Stimulated activated CD4-positive, alpha-beta T cell treated with anti-CD3 and anti-CD28 coated beads, Interleukin-4, amount 100 ng/mL, for 48 hours (primary cell): Measurements from ENCODE around the gene CLEC19A.

Experiments
- DNase-seq, 2 donors: peaks; one replicate each; pipeline ENCODE4 v3.0.0-alpha.2; 2020; ENCODE audit warnings: low read depth in 2 of 2

CLEC19A gene

DNA sequence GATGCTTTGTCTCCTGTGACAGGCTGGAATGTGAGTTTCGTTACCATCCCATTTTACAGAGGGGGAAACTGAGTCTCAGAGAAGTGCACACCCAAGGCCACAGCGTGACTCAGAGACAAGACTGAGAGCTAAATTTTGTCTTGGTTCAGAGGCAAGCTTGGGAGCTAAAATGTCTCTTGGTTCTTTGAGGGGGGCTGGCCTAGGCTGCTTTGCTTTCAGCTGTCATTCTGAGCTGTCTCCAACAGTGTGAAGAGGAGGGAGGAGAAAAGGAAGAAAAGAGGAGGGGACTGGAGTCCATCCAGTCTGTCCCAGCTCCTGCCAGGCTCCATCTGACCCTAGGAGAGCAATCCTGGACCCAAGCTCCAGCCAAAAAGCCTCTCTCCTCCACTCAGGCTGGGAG, at the start of gene CLEC19A:
TSS of gene CLEC19A (plus strand) at position 301 of the 400 bp plus-strand sequence. CDS start 121 bp downstream, outside the sequence.
- DNase-seq, result no peak

DNA sequence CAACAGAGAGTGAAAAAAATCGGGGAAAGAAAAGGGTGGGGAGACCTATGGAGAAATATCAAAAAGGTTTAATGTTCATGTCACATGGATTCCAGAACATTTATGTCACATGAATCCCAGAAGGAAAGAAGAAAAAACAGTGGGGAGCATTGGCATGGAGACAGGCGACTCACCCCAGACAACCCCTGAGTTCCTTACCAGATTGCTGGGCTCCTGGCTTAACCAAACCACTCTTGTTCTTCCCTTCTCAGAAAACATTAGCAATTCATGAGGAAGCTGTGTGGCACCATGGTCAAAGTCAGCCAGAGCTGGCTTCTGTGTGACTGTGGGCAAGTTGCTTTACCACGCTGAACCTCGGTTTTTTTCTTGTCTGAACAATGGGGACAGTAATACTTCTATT, 49.6 kb upstream of the CLEC19A start:
- DNase-seq, result no peak

DNA sequence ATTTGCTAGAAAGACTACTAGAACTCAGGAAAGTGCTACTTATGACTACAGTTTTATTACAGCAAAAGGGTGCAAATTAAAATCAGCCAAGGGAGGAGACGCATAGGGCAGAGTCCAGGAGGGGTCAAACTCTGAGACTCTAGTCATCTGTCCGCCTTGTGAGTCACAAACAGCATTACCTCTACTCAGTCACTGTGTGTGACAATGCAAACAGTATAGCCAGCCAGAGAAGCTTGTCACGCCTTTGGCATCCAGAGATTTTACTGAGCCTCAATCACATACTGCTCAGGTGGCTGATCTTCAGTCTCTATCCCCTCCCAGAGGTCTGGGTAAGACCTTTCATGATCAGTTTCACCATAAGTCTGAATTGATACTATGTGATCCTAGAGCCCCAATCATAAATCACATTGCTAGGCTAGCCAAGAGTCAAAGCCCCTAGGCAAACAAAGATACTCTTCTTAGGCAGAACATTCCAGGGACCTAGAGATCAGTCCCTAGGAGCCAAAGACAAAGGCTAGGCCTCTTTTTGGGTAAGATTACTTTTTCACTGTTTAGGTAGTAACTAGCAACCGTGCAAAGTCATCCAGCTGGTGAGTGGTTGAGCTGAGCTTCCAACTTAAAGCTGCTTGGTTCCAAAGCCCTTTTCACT, 48.8 kb upstream of the CLEC19A start:
- DNase-seq, result no peak

DNA sequence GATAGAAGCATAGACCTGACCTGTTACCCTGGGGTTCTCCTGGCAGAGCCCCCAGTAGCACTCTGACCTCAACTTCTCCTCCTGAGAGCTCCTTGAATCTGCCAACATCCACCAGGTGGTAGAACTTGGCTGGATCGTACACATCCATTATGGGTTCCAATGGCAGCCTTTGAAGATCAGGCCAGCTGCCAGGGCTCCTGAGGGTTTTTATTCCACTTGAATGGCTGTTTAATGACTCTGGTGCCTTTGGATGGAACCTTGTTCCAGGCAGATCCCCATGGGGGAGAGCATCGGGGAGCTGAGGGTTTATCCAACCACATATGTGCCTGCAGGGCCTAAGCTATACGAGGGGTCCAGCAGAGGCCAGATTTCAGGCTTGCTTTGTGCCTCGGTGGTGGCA, 47.1 kb upstream of the CLEC19A start:
- DNase-seq, result no peak

DNA sequence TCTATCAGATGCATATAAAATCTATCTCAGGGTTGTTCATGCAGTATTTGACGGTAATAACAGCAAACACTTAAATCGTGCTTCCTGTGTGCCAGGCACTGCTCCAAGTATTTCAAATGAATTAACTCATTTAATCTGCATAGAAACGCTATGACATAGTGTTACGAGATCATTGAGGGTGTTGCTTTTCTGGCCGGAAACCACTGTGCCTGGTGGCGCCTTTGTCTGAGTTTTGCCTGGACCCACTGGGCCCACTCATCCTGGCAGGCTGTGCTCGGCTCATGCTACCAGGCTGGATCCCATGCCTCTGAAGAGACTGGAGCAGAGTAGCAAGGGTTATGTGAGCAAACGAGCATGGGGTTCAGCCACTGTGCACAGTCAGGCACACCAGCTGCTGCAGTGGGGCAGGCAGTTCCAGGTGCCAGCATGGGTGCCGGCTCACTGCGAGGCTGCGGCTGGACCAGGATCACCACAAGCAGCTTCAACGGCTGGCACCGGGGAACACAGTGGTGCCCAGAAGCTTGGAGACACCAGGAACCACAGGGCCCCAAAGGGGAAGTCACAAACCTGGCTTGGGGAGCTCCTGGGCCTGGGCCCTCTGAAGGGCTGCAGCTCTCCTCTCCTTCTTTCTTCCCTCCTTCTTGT, 45.9 kb upstream of the CLEC19A start:
- no peak for DNase-seq

DNA sequence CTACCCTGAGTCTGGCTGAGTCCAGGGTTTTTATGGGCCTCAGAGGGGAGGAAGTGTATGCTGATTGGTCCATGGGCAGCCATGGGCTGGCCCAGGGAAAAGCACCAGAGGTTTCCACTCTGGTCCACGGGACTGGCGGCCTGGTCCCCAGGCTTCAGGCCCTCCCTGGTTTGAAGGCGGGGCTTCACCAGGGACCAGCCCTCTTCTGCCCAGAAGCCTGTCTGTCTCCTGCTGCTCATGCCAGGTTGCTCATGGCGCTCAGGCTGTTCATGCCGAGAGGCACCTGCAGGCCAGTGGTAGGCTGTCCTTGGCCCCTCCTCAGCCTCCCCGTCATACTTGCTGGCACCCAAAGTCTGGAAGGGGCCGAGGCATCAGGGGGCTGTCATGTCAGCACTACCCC, 45.0 kb upstream of the CLEC19A start:
- no peak for DNase-seq

DNA sequence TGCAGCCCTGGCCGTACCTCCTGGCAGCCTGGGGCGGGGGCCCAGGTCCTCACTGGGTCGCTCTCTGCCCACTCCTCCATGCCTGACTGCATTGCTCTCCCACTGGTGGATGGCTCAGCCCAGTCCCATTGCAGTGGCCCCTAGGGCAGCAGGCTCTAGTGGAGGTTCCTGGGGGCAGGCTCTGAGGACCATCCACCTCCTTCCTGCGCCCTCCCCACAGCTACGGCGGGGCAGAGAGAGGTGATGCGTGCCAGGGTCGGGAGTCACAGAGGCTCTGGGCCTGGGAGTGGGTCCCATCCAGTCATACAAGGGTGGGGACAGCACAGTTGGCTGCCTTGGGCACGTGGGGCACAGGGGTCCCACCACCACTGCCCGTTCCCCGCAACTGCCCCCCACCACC, 44.0 kb upstream of the CLEC19A start:
- no peak for DNase-seq

DNA sequence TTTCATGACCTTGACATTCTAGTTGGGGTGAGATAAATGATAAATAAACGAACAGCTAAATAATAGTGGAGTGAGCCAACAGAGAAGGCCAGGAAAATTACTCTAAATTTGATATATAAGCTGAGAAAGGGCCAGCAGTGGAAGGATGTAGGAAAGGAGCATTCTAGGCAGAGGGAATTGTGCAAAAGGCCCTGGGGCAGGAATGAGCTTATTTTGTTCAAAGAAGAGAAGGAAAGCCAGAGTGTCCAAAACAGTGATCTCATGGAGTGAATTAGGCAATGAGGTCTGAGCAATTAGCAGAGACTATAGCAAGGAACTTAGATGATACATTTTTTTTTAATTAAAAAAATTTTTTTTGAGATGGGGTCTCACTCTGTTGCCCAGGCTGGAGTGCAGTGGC, 43.3 kb upstream of the CLEC19A start:
- no peak for DNase-seq

DNA sequence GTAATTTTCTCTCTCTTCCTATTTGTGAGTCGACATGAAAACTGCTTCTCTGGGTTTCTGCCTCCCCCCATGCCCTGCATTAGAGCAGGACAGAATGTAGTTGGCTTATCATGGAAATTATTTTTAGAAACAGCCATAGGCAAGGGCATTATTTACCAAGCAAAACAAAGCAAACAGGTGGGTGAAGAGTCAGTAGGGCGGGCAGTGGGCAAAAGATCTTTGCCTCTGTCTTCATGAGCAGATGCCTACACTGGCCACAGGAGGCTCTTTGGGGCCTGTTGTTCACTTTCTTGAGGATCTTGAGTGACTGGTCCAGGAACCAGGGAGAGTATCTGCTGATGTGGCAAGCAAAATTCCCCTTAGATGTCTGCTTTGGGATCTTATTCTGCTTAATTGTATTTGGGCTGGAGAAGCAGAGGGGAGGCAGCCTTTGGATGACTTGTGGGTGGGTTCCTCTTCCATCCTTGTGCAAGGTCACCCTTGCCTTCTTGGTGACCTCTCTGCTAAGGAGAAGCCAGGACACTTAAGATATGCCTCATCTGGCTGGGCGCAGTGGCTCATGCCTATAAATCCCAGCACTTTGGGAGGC, 42.5 kb upstream of the CLEC19A start:
- no peak for DNase-seq

DNA sequence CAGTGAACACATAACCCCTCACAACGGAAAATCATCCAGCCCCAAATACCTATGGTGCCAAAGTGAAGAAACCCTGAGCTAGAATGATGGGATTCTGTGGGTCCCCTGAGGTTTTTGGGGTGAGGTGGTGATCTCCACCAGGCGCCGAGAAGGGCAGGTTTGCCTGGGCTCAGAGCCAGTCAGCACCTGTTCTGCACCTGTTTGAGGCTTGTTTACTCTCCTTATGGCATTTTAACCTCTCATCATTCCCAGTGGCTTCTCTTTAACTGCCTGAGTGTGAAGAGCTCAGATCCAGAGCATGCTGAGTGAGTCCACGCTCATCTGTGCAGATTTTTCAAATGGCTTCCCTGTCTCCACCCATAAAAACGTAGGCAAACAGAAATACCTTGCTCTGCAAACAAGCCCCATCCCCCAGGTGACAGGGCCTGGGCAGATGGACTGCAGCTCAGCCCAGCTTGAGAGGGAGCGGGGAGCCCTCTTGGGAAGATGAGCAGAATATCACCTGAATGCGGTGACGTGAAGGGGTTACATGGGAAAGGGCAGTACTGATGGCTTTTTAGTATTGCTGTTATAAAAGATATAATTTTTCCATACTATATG, 40.1 kb upstream of the CLEC19A start:
- DNase-seq, result no peak

DNA sequence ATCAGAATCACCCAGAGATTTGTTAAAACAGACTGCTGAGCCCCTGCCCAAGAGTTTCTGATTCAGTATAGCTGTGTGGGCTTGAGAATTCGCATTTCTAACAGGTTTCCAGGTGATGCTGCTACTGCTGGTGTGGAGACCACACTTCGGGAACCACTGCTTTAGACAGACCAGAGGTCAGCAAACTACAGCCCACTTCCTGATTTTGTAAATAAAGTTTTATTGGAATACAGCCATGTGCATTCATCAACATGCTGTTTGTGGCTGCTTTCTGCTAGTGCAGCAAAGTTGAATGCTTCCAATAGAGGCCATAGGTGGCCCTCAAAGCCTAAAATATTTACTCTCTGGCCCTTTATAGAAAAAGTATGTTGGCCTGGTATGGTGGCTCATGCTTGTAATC, 32.6 kb upstream of the CLEC19A start:
- DNase-seq, result no peak

DNA sequence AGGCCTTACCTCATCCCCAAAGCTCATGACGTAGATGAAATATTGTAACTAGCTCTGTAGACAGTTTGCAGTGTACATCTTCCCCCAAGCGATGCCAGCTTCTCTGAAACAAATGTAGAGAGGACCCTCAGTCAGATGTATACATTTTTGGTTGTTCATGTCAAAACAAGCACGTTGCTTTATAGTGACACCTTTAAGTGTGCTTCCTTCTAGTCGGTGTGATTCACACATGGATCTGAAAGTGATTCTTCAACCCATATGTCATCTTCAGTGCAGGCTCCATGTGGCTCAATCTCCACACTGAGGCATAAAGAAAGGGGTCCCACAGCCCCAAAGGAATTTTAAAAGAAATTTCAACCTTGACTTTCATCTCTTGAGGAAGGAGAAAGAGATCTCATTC, 30.9 kb upstream of the CLEC19A start:
- DNase-seq, result no peak

DNA sequence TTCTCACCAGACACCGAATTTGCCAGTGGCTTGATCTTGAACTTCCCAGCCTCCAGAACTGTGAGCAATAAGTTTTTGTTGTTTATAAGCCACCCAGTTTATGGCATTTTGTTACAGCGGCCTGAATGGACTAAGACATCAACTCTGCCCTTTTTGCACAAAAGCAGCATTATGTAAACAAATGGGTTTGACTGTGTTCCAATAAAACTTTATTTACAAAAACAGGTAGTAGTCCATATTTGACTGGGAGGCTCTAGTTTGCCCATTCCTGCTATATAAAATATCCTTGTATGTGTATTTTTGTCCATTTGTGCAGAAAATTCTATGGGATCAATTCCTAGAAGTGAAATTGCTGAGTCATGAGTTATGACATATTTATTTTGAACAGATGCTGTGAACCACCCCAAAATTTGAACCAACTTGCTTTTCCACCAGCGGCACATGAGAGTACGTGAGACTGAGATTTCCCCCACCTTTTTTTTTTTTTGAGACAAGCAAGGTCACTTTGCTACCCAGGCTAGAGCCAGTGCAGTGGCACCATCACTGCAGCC, 21.3 kb upstream of the CLEC19A start:
- DNase-seq, result no peak

DNA sequence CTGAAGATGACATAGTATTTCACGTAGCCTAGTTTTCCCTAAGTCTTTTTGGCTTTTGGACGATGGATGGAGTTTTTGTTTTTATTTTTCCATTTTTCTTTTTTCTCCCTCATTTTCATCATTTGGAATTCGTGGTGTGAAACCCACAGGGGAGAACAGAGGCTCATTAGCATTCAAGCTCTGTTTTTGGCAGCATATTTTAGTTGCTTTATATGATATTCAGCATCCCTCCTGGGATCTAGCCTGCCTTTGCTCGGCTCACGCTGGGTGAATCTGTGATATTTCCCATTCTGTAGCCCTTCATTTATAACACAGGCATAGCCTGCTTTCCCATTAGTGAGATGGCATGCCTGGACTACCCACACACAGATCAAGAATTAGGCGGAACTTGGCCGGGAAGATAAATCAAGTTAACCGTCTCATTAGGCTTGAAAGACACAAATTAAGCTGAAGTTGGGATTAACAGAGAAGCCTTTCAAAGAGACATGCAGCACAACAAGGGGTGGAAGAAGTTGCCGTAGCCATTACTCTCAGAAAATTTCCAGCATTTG, 20.1 kb upstream of the CLEC19A start:
- no peak for DNase-seq

DNA sequence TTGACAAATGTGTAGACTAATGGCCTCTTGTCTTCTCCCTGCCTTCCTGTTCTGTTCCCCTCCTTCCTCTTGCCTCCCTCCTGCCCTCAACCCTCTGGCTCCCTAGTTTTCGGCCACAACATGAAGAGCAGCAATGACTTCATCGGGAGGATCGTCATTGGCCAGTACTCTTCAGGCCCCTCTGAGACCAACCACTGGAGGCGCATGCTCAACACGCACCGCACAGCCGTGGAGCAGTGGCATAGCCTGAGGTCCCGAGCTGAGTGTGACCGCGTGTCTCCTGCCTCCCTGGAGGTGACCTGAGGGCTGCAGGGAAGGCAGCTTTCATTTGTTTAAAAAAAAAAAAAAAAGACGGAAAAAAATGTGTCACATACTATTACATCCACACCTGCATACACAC, 18.8 kb upstream of the CLEC19A start:
- DNase-seq, result no peak

DNA sequence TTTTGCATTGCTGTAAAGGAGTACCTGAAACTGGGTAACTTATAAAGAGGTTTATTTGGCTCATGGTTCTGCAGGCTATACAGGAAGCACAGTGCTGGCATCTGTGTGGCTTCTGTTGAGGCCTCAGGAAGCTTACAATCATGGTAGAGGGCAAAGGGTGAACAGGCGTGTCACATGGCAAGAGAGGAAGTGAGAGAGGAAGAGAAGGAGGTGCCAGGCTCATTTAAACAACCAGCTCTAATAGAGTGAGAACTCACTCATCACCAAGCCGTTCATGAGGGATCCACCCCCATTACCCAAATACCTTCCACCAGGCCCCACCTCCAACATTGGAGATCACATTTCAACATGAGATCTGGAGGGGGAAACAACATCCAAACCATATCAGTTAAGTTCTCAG, 16.4 kb upstream of the CLEC19A start:
- DNase-seq, result no peak

DNA sequence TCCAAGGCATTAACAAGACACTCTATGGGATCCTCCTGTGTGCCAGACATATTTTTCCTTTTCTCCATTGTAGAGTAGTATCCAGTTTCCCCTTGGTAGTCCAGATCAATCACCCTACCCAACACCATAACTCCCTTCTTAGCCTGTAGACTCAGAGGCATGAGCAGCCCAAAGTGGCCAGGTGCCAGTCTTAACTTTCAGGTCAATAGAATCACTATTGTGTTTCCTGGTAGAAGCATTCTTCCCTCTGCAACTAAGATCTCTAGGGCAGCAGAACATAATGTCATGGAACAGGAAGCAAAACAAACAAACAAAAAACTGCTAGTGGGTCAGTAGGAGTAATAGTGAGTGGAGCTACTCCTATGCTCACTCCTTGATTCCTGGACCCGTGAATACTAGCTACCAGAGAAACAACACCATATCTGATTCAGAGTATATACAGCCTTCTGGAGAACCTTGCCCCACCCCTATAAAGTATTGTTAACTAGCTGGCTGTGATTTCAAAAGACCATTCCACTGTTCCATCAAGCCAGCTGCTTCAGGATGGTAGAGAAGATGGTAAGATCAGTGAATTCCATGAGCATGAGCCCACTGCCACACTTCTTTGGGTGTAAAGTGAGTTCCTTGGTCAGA, 11.2 kb upstream of the CLEC19A start:
- DNase-seq, result no peak

DNA sequence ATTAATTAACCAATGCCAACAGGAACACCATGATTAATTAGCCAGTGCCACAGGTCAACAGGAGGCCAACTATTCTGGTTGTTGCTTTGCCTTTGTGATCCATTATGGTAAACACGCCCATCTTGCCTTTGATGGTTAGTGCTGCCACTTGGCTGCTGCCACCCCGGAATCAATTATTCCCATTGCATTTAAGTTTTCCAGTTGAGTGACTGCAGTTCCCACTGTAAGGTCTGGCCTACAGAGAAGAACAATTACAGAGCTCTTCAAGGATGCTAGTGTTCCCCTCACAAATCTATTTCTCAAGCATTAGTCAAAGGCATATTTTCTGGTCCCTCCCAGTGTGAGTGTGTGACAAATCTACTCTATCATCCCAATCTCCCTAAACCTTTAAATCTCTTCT, 7.1 kb upstream of the CLEC19A start:
- DNase-seq, result no peak

DNA sequence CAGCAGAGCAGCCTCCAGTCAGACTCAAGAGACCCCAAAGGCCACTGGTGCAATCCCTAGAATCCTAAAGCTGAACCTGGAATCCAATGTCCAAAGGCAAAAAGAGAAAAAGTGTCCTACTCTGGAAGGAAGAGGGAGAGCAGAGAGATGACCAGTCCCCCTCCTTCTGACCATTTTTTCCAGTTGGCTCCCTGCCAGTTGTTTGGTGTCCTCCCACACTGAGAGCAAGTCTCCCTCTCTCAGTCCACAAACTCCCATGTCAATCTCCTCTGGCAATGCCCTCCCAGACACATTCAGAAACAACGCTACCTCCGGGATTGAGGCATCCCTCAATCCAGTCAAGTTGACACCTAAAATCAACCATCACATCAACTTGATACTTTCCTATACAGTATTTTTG, 4.3 kb upstream of the CLEC19A start:
- no peak for DNase-seq

DNA sequence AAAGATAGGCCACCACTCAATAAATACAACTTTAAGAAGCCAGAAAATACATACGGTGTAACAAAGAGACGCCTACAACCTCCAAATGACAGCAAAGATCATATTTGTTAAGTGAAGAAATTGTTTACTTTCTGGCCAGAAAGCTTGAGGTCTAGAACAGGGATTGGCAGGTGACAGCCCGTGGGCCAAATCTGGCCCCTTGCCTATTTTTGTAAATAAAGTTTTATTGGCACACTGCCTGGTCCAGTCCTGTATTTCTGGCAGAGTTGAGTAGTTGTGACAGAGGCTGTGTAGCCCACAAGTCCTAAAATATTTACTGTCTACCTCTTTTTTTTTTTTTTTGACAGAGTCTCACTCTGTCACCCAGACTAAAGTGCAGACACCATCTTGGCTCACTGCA, 3.4 kb upstream of the CLEC19A start:
- no peak for DNase-seq

DNA sequence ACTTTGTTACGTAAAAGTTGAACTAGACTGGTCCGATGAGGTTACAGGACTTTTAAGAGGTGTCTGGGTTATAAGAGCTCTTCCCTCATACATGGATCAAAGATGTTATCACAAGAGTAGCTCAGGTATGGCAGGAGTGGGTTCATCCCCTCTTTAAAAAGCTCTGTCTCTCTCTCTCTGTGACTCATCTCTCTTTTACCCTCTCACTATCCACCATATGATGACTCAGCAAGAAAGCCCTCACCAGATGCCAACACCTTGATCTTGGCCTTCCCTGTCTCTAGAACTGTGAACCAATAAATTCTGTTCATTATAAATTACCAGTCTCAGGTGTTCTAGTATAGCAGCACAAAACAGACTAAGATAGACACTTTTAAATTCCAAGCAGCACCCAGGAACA, 1.9 kb upstream of the CLEC19A start:
- no peak for DNase-seq

DNA sequence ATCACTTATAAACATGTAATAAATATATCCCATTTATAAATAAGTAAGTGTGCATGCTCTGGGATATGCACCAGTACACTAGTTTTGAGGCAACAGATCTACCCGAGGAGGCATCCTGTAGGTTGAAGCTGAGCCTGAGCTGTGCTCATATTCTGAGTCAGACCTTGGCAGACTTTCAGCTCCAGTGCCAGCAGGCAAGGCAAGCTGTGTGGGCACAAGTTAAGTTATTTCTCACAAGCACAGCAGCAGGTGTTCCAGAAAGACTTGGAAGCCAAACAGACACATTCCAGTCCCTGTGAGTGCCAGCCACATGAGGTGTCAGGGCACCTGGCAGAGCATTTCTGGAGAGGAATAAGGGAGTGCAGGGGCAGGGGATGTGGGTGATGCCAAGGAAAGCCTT, 1.3 kb upstream of the CLEC19A start:
- no peak for DNase-seq
